NB4 (cell line): Measurements from ENCODE around the gene ATP5PF.

Experiments used
- POLR2A ChIP-seq: IDR thresholded peaks from 2 replicates; pipeline ENCODE4 v1.6.1; 2011; ENCODE audit warnings: mild to moderate bottlenecking; ENCODE audit not compliant: insufficient read length; ENCODE audit errors: extremely low read depth
- TF ChIP-seq, protein P1 (sequence below): IDR thresholded peaks from one replicate; pipeline ENCODE4 v1.5.1; 2012; ENCODE audit warnings: low read depth, low read length
- TF ChIP-seq, protein P2 (sequence below): IDR thresholded peaks from 2 replicates; pipeline ENCODE4 v1.6.1; 2011; ENCODE audit warnings: low read depth, low read length

GRCh38 chr21:25760061-25760460, 25.4 kb upstream of the ATP5PF start:
- no peak for TF ChIP-seq POLR2A
- TF ChIP-seq, protein P1, sequence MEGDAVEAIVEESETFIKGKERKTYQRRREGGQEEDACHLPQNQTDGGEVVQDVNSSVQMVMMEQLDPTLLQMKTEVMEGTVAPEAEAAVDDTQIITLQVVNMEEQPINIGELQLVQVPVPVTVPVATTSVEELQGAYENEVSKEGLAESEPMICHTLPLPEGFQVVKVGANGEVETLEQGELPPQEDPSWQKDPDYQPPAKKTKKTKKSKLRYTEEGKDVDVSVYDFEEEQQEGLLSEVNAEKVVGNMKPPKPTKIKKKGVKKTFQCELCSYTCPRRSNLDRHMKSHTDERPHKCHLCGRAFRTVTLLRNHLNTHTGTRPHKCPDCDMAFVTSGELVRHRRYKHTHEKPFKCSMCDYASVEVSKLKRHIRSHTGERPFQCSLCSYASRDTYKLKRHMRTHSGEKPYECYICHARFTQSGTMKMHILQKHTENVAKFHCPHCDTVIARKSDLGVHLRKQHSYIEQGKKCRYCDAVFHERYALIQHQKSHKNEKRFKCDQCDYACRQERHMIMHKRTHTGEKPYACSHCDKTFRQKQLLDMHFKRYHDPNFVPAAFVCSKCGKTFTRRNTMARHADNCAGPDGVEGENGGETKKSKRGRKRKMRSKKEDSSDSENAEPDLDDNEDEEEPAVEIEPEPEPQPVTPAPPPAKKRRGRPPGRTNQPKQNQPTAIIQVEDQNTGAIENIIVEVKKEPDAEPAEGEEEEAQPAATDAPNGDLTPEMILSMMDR = no peak
- TF ChIP-seq, protein P2, sequence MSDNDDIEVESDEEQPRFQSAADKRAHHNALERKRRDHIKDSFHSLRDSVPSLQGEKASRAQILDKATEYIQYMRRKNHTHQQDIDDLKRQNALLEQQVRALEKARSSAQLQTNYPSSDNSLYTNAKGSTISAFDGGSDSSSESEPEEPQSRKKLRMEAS = no peak
